GM12892 (cell line): ENCODE measurements around the gene TOM1L1.

ENCODE experiments used
- POLR2A ChIP-seq: IDR thresholded peaks from 2 replicates; pipeline ENCODE4 v1.6.1; 2011; ENCODE audit warnings: low read depth, low read length, control low read depth
- POLR2AphosphoS5 ChIP-seq: IDR thresholded peaks from 2 replicates; pipeline ENCODE4 v1.6.1; 2011; ENCODE audit warnings: low read depth, low read length, control low read depth

DNA sequence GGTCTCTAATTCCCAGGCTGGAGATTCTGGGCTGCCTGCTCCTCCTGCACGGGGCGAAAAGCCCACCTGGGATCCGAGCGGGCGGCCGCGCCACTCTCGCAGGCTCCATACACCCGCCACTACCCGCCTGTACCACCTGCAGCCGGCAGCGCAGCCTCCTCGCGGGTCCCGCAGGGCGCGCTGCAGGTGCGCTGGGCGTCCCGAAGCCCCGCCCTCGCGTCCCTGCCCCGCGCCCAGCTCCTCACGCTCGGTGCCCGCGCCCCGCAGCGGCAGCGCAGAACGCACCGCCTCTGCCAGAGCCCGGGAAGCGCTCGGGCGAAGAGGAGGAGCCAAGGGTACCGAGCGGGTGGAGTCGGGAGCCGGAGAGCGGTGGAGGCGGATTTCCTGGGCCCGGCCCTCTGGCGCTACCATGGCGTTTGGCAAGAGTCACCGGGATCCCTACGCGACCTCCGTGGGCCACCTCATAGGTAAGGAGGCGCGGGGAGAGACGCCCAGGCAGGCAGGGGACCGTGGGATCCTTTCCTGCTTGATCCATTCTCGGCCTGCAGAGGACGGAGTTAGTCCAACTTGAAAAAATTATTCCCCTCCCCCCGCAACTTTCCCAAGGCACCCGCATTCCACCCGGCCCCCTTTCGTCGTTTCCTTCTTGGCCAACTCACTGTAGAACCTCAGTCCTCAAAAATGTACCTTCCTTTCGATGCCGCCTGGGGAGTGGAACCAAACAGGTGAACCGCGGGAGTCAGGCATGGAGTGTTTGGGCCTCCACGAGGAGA lies at the start of gene TOM1L1:
- TF ChIP-seq POLR2A, result no peak
- TF ChIP-seq POLR2AphosphoS5, result no peak
